ENCODE data around the gene ARNT2.

ARNT2 gene

DNA sequence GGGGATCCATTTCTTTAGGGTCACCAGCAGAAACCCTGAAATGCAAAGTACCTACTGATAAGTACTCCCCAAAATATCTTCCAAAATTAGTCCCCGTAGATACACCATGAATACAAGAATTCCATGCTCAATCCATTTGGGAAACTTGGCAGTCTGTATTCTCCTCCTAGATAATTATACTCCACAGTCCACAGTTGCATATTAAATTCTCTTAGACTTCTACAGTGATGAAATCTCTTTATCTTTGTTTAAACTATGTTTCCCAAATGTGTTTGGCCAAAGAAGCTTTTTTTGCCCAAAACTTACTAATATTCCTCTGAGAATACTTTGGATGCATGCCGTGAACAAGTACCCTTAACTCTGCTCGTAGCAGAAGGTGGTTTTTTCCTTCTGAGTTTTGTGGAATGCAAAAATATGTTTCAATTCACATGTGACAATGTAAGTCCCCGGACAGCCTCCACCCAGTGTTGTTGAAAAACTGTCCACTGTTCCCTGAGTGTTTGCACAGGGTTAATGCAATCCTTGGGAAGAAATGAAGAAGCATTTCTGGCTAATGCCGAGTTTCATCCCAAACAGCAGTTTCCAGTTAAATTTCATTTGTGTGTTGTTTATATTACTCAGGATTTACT, 126.7 kb downstream of the ARNT2 start:
- DNase-seq (ENCODE audit: low read depth) = no peak
- no peak overlapping the region for H3K4me3 ChIP-seq (ENCODE audit: low read depth, low read length)
- TF ChIP-seq, protein P1, sequence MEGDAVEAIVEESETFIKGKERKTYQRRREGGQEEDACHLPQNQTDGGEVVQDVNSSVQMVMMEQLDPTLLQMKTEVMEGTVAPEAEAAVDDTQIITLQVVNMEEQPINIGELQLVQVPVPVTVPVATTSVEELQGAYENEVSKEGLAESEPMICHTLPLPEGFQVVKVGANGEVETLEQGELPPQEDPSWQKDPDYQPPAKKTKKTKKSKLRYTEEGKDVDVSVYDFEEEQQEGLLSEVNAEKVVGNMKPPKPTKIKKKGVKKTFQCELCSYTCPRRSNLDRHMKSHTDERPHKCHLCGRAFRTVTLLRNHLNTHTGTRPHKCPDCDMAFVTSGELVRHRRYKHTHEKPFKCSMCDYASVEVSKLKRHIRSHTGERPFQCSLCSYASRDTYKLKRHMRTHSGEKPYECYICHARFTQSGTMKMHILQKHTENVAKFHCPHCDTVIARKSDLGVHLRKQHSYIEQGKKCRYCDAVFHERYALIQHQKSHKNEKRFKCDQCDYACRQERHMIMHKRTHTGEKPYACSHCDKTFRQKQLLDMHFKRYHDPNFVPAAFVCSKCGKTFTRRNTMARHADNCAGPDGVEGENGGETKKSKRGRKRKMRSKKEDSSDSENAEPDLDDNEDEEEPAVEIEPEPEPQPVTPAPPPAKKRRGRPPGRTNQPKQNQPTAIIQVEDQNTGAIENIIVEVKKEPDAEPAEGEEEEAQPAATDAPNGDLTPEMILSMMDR (IDR thresholded peaks at IDR 0.05; ENCODE audit: control insufficient read depth, extremely low read depth, insufficient read depth) = no peak

- no peak for DNase-seq (ENCODE audit: low read depth)
- H3K4me3 ChIP-seq (ENCODE audit: low read depth, low read length) = no peak overlapping the region
- TF ChIP-seq, protein P1 (IDR thresholded peaks at IDR 0.05; ENCODE audit: control insufficient read depth, extremely low read depth, insufficient read depth) = no peak
These were observed 127.2 kb downstream of the ARNT2 start for GRCh38 chr15:80531388-80531787.

DNA sequence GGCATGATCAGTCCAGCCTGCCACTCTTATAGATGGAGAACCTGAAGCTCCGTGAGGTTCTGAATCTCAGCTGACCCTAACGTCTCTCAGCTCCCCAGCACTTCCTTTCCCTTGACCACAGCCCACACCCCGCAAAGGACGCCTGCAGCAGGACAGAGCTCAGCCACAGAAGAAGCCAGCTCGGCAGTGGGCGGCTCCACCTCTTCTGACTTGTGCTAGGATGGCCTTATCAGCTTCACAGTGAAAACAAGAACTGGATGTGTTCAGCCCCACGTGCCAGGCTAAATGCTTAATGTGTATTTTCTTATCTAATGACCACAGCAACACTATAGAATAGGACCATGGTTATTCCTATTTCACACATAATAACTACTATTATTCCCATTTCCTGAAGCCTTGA, 127.6 kb downstream of the ARNT2 start:
- DNase-seq (ENCODE audit: low read depth) = no peak
- no peak overlapping the region for H3K4me3 ChIP-seq (ENCODE audit: low read depth, low read length)
- TF ChIP-seq, protein P1 (IDR thresholded peaks at IDR 0.05; ENCODE audit: control insufficient read depth, extremely low read depth, insufficient read depth) = no peak

DNA sequence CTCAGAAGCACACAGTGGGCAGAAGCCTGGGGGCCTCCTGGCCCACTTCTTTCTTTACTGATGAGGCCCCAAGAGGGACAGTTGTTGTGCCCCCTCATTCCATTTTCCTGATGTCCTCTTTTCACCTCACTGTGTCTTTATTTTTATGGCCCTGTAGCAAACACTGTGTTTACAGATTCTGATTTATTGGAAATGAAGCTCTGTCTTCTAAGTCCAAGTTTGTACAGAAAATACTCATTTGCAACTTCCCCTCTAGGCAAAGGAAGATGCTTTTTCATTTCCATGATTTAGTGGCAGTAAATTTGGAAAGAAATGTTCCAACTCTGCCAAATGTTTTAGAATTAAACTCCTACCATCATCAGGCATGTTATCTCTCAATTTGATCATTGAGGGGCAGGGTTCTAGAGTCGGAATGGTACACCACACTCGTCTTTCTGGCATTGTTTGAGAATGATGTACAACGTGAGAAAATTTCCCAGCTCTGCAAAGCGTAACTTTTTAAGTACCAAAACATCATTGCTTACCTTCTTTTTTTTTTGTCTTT, 129.7 kb downstream of the ARNT2 start:
- TF ChIP-seq, protein P1 (IDR thresholded peaks at IDR 0.05; ENCODE audit: control insufficient read depth, extremely low read depth, insufficient read depth) = no peak
- DNase-seq (ENCODE audit: low read depth) = no peak
- no peak overlapping the region for H3K4me3 ChIP-seq (ENCODE audit: low read depth, low read length)

DNA sequence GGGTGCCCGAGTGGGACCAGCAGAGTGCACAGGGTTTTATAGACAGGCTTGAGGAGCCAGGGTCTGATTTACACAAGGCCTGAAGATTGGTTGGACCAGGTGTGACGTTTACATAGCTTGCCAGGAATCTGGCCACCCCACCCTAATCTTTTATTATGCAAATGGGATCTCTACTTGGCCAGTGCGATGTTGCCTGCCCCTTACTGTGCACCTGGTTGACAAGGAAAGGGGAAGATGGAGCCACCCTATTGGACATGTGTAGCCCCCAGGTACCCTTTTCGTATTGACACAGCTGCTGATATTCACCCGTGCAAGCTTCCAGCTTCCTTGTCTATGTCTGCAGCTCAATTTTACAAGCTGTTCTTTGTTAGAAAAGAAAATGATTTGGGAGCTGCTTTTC, 132.0 kb downstream of the ARNT2 start:
- H3K4me3 ChIP-seq (ENCODE audit: low read depth, low read length) = no peak overlapping the region
- TF ChIP-seq, protein P1 (IDR thresholded peaks at IDR 0.05; ENCODE audit: control insufficient read depth, extremely low read depth, insufficient read depth) = no peak
- DNase-seq (ENCODE audit: low read depth) = peak; percentile 48

- TF ChIP-seq, protein P1 (IDR thresholded peaks at IDR 0.05; ENCODE audit: control insufficient read depth, extremely low read depth, insufficient read depth) = no peak
- DNase-seq (ENCODE audit: low read depth) = no peak
- H3K4me3 ChIP-seq (ENCODE audit: low read depth, low read length) = no peak overlapping the region
These were observed 132.5 kb downstream of the ARNT2 start for GRCh38 chr15:80536716-80537115.

DNA sequence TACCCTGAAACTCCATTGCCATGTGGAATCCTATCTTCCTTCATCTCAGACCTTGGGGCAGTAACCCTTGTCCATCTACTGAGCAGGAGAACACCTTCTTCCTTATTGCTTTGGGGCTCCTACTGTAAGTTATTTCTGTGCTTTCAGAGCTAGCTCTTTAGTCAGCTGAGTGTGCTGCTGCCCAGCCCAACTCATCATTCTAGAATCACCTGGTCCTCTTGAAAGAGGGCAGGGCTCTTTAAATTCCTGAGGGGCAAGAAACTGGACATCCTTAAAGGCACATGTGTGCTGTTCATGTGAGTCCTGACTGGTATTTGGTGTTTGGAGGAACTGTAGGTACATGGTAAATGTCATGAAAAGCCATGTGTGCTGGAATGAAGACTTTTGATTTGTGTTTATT, 140.9 kb downstream of the ARNT2 start:
- no peak overlapping the region for H3K4me3 ChIP-seq (ENCODE audit: low read depth, low read length)
- no peak for DNase-seq (ENCODE audit: low read depth)
- TF ChIP-seq, protein P1 (IDR thresholded peaks at IDR 0.05; ENCODE audit: control insufficient read depth, extremely low read depth, insufficient read depth) = no peak
